H1 (cell line): ENCODE measurements around the gene FARP2. TPM values are rescaled to one million over a fixed set of nuclear protein-coding genes. Genes with fewer than 3 reads are reported as not detected.
A peak's percentile ranks its signal among the peaks of the same experiment; 100 is the strongest.

Experiments used
- CTCF ChIA-PET: fragments of 300-600 bp; sonication (Branson Sonifier 250); formaldehyde crosslinking; loops from one replicate; lab custom pipeline; 2021; ENCODE audit not compliant: partially characterized antibody; lab: Charles Lee
- POLR2A ChIA-PET: fragments of 300-600 bp; sonication (Branson Sonifier 250); formaldehyde crosslinking; loops from one replicate; lab custom pipeline; 2021; ENCODE audit warnings: inconsistent platforms; ENCODE audit not compliant: partially characterized antibody; lab: Charles Lee
- DNase-seq, 2 experiments: peaks; one replicate each; pipeline versions ENCODE4 v3.0.0 to v3.0.0-alpha.2; 2010 to 2022; ENCODE audit warnings: low spot score in 2 of 2, low read depth in 1 of 2, mixed read lengths in 1 of 2
- FAIRE-seq: peaks from 2 replicates; lab custom pipeline; 2011; peaks lifted over from hg19 to GRCh38; lab: Jason Lieb, UNC
- H2AFZ ChIP-seq: 2 replicates; pipeline ENCODE4 v1.8.1; 2012; ENCODE audit warnings: low read length, inconsistent platforms
- H2AK5ac ChIP-seq: 2 replicates; pipeline ENCODE4 v1.6.1; 2013; ENCODE audit warnings: low read depth, low read length
- H2BK120ac ChIP-seq: replicated peaks from 2 replicates; pipeline ENCODE3; 2013; ENCODE audit warnings: low read depth, low read length, inconsistent platforms
- H2BK12ac ChIP-seq: 2 replicates; pipeline ENCODE4 v1.6.1; 2013; ENCODE audit warnings: low read depth, low read length
- H2BK15ac ChIP-seq: 2 replicates; pipeline ENCODE4 v1.6.1; 2013; ENCODE audit warnings: low read length
- H2BK20ac ChIP-seq: 2 replicates; pipeline ENCODE4 v1.6.1; 2013; ENCODE audit warnings: low read length
- H2BK5ac ChIP-seq: 2 replicates; pipeline ENCODE4 v1.6.1; 2013; ENCODE audit warnings: low read depth, low read length
- H3K14ac ChIP-seq: 2 replicates; pipeline ENCODE4 v1.6.1; 2013; ENCODE audit warnings: inconsistent platforms; ENCODE audit not compliant: insufficient read length
- H3K18ac ChIP-seq: 2 replicates; pipeline ENCODE4 v1.6.1; 2013; ENCODE audit warnings: low read length; ENCODE audit errors: extremely low read depth
- H3K23ac ChIP-seq: 2 replicates; pipeline ENCODE4 v1.6.1; 2013; ENCODE audit warnings: inconsistent platforms; ENCODE audit not compliant: insufficient read length
- H3K23me2 ChIP-seq: 2 replicates; pipeline ENCODE4 v1.6.1; 2013; ENCODE audit warnings: low read depth, low read length
- H3K27ac ChIP-seq: 2 replicates; pipeline ENCODE4 v1.6.1; 2011; ENCODE audit warnings: low read depth, low read length, inconsistent platforms
- H3K27me3 ChIP-seq, 4 experiments: replicated peaks in 1 of 4; 1 replicate in 1 of 4; 2 replicates in 3 of 4; pipeline versions ENCODE4 v1.6.1 to v1.8.1; 2011 to 2013; ENCODE audit warnings: low read length in 3 of 4, mild to moderate bottlenecking in 3 of 4, inconsistent platforms in 2 of 4, mixed read lengths in 2 of 4, moderate library complexity in 1 of 4; ENCODE audit not compliant: control insufficient read depth in 3 of 4, insufficient read depth in 3 of 4; ENCODE audit errors: extremely low read depth in 1 of 4
- H3K36me3 ChIP-seq, 4 experiments: 2 replicates each; pipeline versions ENCODE4 v1.6.1 to v1.8.1; 2011 to 2013; ENCODE audit warnings: mild to moderate bottlenecking in 4 of 4, low read length in 3 of 4, moderate library complexity in 2 of 4, control low read depth in 1 of 4, inconsistent platforms in 1 of 4; ENCODE audit not compliant: insufficient read depth in 4 of 4, control insufficient read depth in 2 of 4
- H3K4ac ChIP-seq: replicated peaks from 2 replicates; pipeline ENCODE3; 2013; ENCODE audit warnings: low read length, low read depth, mixed read lengths, inconsistent platforms; ENCODE audit not compliant: insufficient read length
- H3K4me1 ChIP-seq, 4 experiments: replicated peaks in 1 of 4; 1 replicate in 1 of 4; 2 replicates in 3 of 4; pipeline versions ENCODE4 v1.6.1 to v1.8.1; 2011 to 2013; ENCODE audit warnings: low read length in 3 of 4, inconsistent platforms in 2 of 4, mixed read lengths in 1 of 4; ENCODE audit not compliant: insufficient read depth in 4 of 4, control insufficient read depth in 3 of 4
- H3K4me2 ChIP-seq, 2 experiments: 2 replicates each; pipeline versions ENCODE4 v1.6.1 to v1.8.1; 2011 to 2013; ENCODE audit warnings: low read depth in 2 of 2, low read length in 2 of 2, control low read depth in 1 of 2, inconsistent platforms in 1 of 2, mild to moderate bottlenecking in 1 of 2; ENCODE audit not compliant: insufficient read depth in 1 of 2
- H3K4me3 ChIP-seq, 4 experiments: fragments of 200-600, 300-600 bp in 1 of 4; sonication (generic), shearing (Covaris generic), sonication (Bioruptor Twin) in 1 of 4; 2 replicates each; pipeline versions ENCODE4 v1.5.1 to v1.8.1; 2011 to 2016; ENCODE audit warnings: low read length in 4 of 4, low read depth in 3 of 4, control low read depth in 2 of 4, inconsistent platforms in 2 of 4, mild to moderate bottlenecking in 2 of 4, mixed read lengths in 1 of 4, moderate library complexity in 1 of 4; ENCODE audit not compliant: insufficient read depth in 2 of 4; ENCODE audit errors: extremely low read depth in 1 of 4
- H3K56ac ChIP-seq: replicated peaks from 2 replicates; pipeline ENCODE3; 2013; ENCODE audit warnings: low read depth, mild to moderate bottlenecking, mixed read lengths, low read length, inconsistent platforms; ENCODE audit not compliant: insufficient read length
- H3K79me1 ChIP-seq: 2 replicates; pipeline ENCODE4 v1.6.1; 2013; ENCODE audit warnings: low read depth, low read length, control low read depth
- H3K79me2 ChIP-seq, 2 experiments: 2 replicates each; pipeline versions ENCODE4 v1.6.1 to v1.8.1; 2012 to 2013; ENCODE audit warnings: low read length in 2 of 2, mild to moderate bottlenecking in 2 of 2, inconsistent platforms in 1 of 2; ENCODE audit not compliant: insufficient read depth in 2 of 2, control insufficient read depth in 1 of 2
- H3K9ac ChIP-seq, 4 experiments: replicated peaks in 1 of 4; 1 replicate in 1 of 4; 2 replicates in 3 of 4; pipeline versions ENCODE4 v1.6.1 to v1.8.1; 2011 to 2013; ENCODE audit warnings: low read depth in 3 of 4, low read length in 3 of 4, control low read depth in 2 of 4, mild to moderate bottlenecking in 2 of 4, moderate library complexity in 2 of 4, inconsistent platforms in 1 of 4; ENCODE audit errors: extremely low read depth in 1 of 4
- H3K9me3 ChIP-seq, 2 experiments: 2 replicates each; pipeline versions ENCODE4 v1.6.1 to v1.8.1; 2012 to 2013; ENCODE audit warnings: mild to moderate bottlenecking in 2 of 2, moderate library complexity in 2 of 2, control low read depth in 1 of 2, inconsistent platforms in 1 of 2, low read depth in 1 of 2, low read length in 1 of 2, mixed read lengths in 1 of 2; ENCODE audit not compliant: insufficient read depth in 2 of 2
- H4K20me1 ChIP-seq, 2 experiments: replicated peaks in 1 of 2; 2 replicates each; pipeline versions ENCODE3 to v1.8.1; 2011 to 2013; ENCODE audit warnings: inconsistent platforms in 2 of 2, low read length in 2 of 2, mild to moderate bottlenecking in 1 of 2; ENCODE audit not compliant: insufficient read depth in 2 of 2, control insufficient read depth in 1 of 2
- H4K5ac ChIP-seq: 2 replicates; pipeline ENCODE4 v1.6.1; 2013; ENCODE audit warnings: low read length, low read depth, mixed read lengths, inconsistent platforms; ENCODE audit not compliant: insufficient read length
- H4K8ac ChIP-seq: 2 replicates; pipeline ENCODE4 v1.8.0; 2013; ENCODE audit warnings: mild to moderate bottlenecking, moderate library complexity, low read length, inconsistent platforms; ENCODE audit not compliant: insufficient read depth; ENCODE audit errors: extremely low read depth
- H4K91ac ChIP-seq: replicated peaks from 2 replicates; pipeline ENCODE3; 2013; ENCODE audit warnings: low read length, mixed read lengths, inconsistent platforms; ENCODE audit not compliant: insufficient read length
- CHD2 ChIP-seq: IDR thresholded peaks from 2 replicates; pipeline ENCODE4 v1.6.1; 2012; ENCODE audit warnings: low read length, improper control_type of control experiment
- HDAC2 ChIP-seq, 2 experiments: fragments of 300-600 bp in 1 of 2; sonication (generic) in 1 of 2; IDR thresholded peaks; 2 replicates each; pipeline ENCODE4 v1.6.1; 2011 to 2012; ENCODE audit warnings: low read depth in 2 of 2, low read length in 2 of 2, mild to moderate bottlenecking in 2 of 2, moderate library complexity in 2 of 2, borderline replicate concordance in 1 of 2, inconsistent platforms in 1 of 2
- JUN ChIP-seq: IDR thresholded peaks from 2 replicates; pipeline ENCODE4 v1.6.1; 2011; ENCODE audit warnings: low read depth, mild to moderate bottlenecking, improper control_type of control experiment, low read length
- KDM1A ChIP-seq: fragments of 200-600, 300-600 bp; sonication (generic); IDR thresholded peaks from 2 replicates; pipeline ENCODE4 v1.7.1; 2016; ENCODE audit warnings: mild to moderate bottlenecking, low read length, borderline replicate concordance
- KDM5A ChIP-seq: fragments of 200-600 bp; IDR thresholded peaks from 2 replicates; pipeline ENCODE4 v1.7.1; 2012; ENCODE audit warnings: mild to moderate bottlenecking, low read length, inconsistent platforms, mixed read lengths
- RAD21 ChIP-seq, 2 experiments: IDR thresholded peaks in 1 of 2; conservative IDR thresholded peaks in 1 of 2; 2 replicates each; pipeline ENCODE4 v1.6.1; 2011; ENCODE audit warnings: low read depth in 2 of 2, low read length in 2 of 2, improper control_type of control experiment in 1 of 2, inconsistent platforms in 1 of 2, mild to moderate bottlenecking in 1 of 2, moderate library complexity in 1 of 2
- YY1 ChIP-seq: IDR thresholded peaks from 2 replicates; pipeline ENCODE4 v1.6.1; 2011; ENCODE audit warnings: low read depth, mild to moderate bottlenecking, low read length
- WGBS, 2 experiments: shearing (Covaris generic) in 1 of 2; methylation state at CpG; one replicate each; pipeline versions ENCODE4 v1.1.6 to v1.1.7; 2013 to 2015; ENCODE audit warnings: low lambda C conversion rate in 2 of 2, mixed read lengths in 2 of 2, inconsistent platforms in 1 of 2, low coverage in 1 of 2, missing lambda C conversion rate in 1 of 2; ENCODE audit not compliant: insufficient replicate concordance in 2 of 2, insufficient coverage in 1 of 2, insufficient read length in 1 of 2; ENCODE audit errors: extremely low coverage in 1 of 2, missing lambda C conversion rate in 1 of 2; 5-methylcytosine and 5-hydroxymethylcytosine counted together
- polyA plus RNA-seq, 7 experiments: library from polyadenylated mRNA; depleted of rRNA in 3 of 7; stranded (reverse) in 5 of 7; unstranded in 2 of 7; fragments of >200 nt in 5 of 7; fragments of 200-250 nt in 2 of 7; gene quantifications; 1 replicate in 5 of 7; 2 replicates in 1 of 7; 4 replicates in 1 of 7; pipeline versions ENCODE4 v1.2.1 to v1.2.3, GENCODE V29; 2011 to 2013; ENCODE audit warnings: missing spikeins in 2 of 7, mixed read lengths in 2 of 7
- total RNA-seq: library from RNA; stranded (reverse); fragmentation: NEBNext Ultra II Directional; extraction: Animal tissue kit (Norgen Biotek cat#: 25700); gene quantifications from 2 replicates; pipeline ENCODE4 v1.2.1, GENCODE V29; 2021
- TF ChIP-seq, protein P1 (sequence below): IDR thresholded peaks from 2 replicates; pipeline ENCODE4 v1.6.1; 2012; ENCODE audit warnings: low read length, inconsistent platforms

Gene FARP2
- total and polyA plus RNA-seq, 2 of the 8 experiments (the other 6 are each of a cell fraction or from before 2014, with no cell fraction given): 12.4 to 33.4 TPM

DNA sequence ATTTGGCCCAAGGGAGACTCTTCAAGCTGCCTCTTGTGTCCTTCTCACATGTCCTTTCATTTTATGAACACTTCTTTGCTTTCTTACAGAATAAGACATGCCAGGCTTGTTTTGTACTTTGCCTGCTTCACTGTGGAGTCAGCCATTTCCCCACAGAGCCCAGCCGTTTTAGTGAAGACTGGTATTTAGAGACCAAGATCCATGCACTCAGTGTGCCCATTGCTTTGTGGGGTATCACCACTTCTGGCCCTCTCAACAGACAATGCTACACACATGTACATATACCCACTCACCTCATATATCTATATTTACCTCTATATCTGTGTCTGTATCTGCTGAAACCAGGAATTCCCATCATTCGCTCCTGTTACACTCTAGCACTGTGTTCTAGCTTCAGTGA is 74.1 kb downstream of the FARP2 start:
- Histone ChIP-seq H2BK15ac (no peak overlapping the region), H3K14ac (no peak overlapping the region), H2BK12ac (no peak overlapping the region), H3K56ac (no peak overlapping the region), H3K79me2 (no peaks in the 10 kb centered on the region), H3K23me2 (no peaks in the 10 kb centered on the region), H3K79me1 (no peaks in the 10 kb centered on the region; the same call in 1 of the 2 replicates), H3K27ac (no peak overlapping the region), H2BK120ac (no peak overlapping the region), H3K9ac (peak overlapping the region in 1 of 4 experiments; percentile 21; a peak in 1 of 7 replicates), H2AK5ac (no peak overlapping the region), H3K4ac (no peak overlapping the region), H4K5ac (no peak overlapping the region), H3K27me3 (no peaks in the 10 kb centered on the region), H2BK5ac (no peak overlapping the region), H3K36me3 (peaks cover 0 to 17% (median 8%) of the 10 kb centered on the region in 4 experiments; a peak in 6 of 8 replicates), H3K23ac (no peak overlapping the region), H3K4me1 (no peaks in the 10 kb centered on the region), H4K20me1 (no peaks in the 10 kb centered on the region), H3K4me2 (no peak overlapping the region), H2BK20ac (no peak overlapping the region), H3K9me3 (no peaks in the 10 kb centered on the region; a peak in 1 of 4 replicates), H4K8ac (no peak overlapping the region), H3K18ac (no peak overlapping the region), H2AFZ (no peak overlapping the region), H4K91ac (no peak overlapping the region), H3K4me3 (no peak overlapping the region)
- CTCF ChIA-PET: no interaction called here
- DNase-seq (no peak), FAIRE-seq (no peak)
- POLR2A ChIA-PET: no interaction called here
- TF ChIP-seq HDAC2 (IDR thresholded peaks at IDR 0.05; ENCODE audit: borderline replicate concordance in 1 of 2, low read depth in 2 of 2, low read length in 2 of 2) (no peak), KDM5A (no peak), JUN (no peak), RAD21 (IDR thresholded peaks at IDR 0.05 in 1 of 2, conservative IDR thresholded peaks at IDR 0.05 in 1 of 2; ENCODE audit: low read depth in 2 of 2, low read length in 2 of 2) (no peak), KDM1A (no peak), CHD2 (no peak), YY1 (no peak)
- TF ChIP-seq, protein P1, sequence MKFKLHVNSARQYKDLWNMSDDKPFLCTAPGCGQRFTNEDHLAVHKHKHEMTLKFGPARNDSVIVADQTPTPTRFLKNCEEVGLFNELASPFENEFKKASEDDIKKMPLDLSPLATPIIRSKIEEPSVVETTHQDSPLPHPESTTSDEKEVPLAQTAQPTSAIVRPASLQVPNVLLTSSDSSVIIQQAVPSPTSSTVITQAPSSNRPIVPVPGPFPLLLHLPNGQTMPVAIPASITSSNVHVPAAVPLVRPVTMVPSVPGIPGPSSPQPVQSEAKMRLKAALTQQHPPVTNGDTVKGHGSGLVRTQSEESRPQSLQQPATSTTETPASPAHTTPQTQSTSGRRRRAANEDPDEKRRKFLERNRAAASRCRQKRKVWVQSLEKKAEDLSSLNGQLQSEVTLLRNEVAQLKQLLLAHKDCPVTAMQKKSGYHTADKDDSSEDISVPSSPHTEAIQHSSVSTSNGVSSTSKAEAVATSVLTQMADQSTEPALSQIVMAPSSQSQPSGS: no peak
- TF ChIP-seq, all 59 proteins: peak for 0
- 83% methylated on average over 2 of the region's 2 CpGs; no CpG with 5 or more reads in 1 of the 2 experiments for WGBS, 2 experiments
